Stimulated activated CD4-positive, alpha-beta T cell treated with anti-CD3 and anti-CD28 coated beads, TNF-alpha, amount 100 ng/mL, for 1 hour (primary cell): ENCODE results near the gene ARHGEF11.

Experiments
- DNase-seq, 3 donors: peaks; one replicate each; pipeline ENCODE4 v3.0.0-alpha.2; 2020; ENCODE audit warnings: low read depth in 3 of 3, low spot score in 1 of 3

ARHGEF11 gene

DNA sequence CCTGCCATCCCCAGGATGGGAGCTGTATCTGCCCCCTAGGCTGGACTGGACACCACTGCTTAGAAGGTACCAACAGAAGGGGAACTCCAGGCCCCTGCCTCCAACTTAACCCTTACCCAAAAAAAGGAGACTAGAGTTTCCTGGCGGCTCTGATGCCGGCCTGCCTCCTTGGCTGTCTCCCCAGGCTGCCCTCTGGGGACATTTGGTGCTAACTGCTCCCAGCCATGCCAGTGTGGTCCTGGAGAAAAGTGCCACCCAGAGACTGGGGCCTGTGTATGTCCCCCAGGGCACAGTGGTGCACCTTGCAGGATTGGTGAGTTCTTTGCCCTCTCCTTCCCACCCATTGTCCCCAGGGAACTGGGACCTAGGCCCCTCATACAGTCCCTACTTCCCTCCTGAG, 133.2 kb downstream of the ARHGEF11 start:
- DNase-seq, result no peak

DNA sequence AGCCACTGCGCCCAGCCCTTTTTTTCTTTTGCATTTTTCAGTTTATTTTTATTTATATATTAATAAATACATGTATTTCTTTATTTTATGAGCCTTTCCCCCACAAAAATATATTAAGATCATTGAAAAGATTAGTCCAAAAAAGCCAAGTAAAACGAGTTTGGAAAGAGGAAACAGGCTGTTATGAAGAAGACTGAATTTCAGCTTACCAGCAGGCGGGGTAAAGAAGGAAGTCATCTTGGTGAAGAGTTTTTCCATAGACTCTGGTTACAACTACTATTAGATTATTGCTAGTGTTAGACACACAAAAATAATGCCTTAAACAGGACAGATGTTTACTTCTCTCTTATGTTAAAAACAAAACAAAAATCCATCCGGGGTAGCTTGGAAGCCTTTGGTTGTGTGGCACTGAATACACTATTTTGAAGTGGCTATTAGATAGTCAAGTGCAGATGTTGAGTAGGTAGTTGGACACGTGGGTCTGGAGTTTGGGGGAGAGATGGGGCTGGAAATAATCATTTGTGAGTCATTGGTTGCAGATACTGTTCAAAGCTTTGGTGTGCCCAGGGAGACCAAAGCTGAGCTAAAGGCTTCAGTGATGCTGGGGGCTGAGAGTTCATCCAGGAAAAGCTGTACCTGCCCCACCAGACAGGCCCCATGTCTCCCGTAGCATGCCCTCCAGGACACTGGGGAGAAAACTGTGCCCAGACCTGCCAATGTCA, 133.8 kb downstream of the ARHGEF11 start:
- DNase-seq, result no peak

DNA sequence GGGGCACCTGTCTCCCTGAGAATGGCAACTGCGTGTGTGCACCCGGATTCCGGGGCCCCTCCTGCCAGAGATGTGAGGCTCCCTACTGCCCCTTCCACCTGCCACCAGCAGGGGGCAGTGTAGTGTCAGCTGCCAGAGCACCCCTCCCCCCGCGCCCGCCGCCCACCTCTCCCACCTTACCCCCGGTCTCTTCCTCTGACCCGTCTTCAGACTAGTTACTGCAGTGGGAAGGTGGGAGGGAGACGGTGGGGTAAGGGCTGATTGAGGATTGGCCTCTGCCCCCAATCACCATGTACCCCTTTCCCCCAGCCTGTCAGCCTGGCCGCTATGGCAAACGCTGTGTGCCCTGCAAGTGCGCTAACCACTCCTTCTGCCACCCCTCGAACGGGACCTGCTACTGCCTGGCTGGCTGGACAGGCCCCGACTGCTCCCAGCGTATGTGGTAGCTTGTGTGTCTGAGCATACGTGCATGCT, 135.2 kb downstream of the ARHGEF11 start:
- peak in 2 of 3 donors; percentile 17 to 49 for DNase-seq

DNA sequence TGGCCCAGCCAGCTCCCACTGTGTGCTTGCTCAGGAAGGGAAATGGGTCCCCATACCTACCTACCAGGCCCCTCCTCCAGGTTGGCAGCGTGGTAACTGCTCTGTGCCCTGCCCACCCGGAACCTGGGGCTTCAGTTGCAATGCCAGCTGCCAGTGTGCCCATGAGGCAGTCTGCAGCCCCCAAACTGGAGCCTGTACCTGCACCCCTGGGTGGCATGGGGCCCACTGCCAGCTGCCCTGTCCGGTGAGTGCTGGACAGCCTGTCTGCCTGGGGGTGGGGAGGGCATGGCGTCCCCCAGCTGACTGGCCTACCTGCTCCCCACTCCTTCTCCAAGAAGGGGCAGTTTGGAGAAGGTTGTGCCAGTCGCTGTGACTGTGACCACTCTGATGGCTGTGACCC, 135.9 kb downstream of the ARHGEF11 start:
- DNase-seq, result no peak

DNA sequence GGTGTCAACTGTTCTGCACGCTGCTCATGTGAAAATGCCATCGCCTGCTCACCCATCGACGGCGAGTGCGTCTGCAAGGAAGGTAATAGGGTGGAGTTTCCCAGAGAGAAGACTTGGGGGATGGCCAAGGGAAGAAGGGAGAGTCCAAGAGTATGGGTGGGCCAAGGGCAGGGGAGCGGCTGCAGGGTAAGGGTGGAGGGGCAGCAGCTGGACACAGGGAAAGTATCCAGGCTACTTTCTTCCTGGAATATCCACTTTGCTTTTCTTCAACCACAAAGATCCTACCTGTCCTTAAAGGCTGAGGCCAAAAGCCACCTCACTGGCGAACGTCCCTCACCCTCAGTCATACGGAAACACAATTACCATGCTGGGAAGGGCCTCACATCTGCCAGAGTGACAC, 136.6 kb downstream of the ARHGEF11 start:
- DNase-seq, result no peak

DNA sequence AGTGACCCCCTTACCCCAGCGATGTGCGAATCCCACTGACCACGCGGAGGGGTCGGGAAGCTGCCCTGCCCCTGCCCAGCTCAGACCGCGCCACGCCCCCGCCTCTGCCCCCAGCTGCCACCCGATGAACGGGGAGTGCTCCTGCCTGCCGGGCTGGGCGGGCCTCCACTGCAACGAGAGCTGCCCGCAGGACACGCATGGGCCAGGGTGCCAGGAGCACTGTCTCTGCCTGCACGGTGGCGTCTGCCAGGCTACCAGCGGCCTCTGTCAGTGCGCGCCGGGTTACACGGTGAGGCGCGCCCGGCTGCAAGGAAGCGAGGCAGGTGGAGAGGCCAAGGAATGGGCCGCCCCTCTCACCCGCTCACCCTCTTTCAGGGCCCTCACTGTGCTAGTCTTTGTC, 137.0 kb downstream of the ARHGEF11 start:
- no peak for DNase-seq

DNA sequence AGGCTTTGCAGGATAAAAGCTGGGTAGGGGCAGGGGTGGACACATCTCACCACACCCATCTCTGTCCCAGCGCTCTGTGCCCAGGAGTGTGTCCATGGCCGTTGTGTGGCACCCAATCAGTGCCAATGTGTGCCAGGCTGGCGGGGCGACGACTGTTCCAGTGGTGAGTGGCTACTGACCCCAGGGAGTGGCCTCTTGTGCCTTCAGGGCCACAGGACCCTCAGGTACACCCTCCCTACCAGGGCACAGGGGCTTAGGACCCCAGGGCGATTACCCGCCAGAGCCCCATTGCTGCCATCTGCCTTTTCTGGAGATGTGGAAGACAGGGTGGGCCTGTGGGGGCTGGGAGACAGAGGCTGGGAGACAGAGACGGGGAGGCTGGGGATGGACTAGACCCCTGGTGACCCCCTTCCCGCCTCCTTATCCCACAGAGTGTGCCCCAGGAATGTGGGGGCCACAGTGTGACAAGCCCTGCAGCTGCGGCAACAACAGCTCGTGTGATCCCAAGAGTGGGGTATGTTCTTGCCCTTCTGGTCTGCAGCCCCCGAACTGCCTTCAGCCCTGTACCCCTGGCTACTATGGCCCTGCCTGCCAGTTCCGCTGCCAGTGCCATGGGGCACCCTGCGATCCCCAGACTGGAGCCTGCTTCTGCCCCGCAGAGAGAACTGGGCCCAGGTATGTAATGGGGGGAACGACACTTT, 139.2 kb downstream of the ARHGEF11 start:
- DNase-seq, result no peak

DNA sequence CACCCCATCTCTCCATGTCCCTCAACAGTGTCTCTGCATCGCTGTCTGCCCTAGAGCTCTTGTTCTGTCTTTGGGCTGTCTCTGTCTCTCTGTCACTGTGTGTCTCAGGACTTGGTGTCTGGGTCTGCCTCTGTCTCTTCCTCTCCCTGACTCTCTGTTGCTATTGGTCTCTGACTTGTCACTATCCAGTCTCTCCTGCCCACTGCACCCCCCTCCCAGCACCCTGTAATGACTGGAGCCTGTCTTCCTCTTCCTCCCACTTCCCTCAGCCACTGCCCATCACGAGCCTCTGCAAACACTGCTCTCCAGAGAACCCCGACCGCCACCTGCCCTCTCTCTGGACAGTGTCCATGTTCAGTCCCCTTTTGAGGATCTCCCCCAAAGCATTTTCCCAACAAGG, 139.9 kb downstream of the ARHGEF11 start:
- DNase-seq, result no peak

DNA sequence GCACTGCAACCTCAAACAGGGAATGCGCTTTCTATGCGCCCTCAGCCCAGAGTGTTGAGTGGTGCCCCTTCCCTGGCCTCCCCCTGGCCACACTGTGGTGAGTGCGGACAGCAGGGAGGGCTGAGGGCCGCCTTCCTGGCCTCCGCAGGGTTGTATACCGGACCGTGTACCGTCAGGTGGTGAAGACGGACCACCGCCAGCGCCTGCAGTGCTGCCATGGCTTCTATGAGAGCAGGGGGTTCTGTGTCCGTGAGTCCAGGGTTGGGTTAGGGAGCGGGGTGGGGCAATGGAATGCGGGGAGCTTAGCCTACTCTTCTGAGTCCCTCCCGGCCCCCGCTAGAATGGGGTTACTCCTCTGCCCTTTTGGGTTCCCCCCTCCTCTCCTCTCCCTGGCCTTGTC, 140.4 kb downstream of the ARHGEF11 start:
- no peak for DNase-seq

DNA sequence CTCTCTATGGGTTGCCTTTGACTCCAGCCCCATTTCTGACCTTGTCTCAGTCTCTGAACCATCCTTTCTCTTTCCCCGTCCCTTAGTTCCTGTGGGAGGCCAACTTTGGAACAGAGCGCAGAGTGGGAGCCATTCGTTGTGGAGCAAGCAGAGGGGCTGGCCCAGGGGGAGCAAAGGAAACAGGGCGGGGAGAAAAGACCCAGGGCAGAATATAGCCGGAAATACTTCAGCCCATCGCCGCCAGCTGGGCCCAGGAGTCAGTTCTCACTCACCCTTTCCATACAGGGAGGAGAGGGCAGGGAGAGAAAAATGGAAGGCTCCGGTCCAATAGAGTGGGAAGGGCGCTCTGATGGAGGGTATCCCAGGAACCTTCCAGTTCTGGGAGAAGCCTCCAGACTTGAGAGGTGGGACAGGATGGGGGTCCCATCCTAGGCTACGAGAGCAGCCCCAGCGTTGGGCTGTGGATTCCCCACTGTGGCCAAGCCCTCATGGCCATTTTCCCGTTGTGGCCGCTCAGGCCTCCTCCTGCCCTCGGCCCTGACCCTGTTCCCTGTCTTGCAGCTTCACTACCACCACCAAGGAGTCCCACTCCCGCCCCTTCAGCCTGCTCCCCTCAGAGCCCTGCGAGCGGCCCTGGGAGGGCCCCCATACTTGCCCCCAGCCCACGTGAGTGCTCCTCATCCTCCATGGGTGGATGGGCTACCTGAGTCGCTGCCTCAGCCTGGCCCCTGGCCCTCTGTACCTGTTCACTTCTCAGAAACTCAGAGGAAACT, 141.2 kb downstream of the ARHGEF11 start:
- DNase-seq, result no peak

DNA sequence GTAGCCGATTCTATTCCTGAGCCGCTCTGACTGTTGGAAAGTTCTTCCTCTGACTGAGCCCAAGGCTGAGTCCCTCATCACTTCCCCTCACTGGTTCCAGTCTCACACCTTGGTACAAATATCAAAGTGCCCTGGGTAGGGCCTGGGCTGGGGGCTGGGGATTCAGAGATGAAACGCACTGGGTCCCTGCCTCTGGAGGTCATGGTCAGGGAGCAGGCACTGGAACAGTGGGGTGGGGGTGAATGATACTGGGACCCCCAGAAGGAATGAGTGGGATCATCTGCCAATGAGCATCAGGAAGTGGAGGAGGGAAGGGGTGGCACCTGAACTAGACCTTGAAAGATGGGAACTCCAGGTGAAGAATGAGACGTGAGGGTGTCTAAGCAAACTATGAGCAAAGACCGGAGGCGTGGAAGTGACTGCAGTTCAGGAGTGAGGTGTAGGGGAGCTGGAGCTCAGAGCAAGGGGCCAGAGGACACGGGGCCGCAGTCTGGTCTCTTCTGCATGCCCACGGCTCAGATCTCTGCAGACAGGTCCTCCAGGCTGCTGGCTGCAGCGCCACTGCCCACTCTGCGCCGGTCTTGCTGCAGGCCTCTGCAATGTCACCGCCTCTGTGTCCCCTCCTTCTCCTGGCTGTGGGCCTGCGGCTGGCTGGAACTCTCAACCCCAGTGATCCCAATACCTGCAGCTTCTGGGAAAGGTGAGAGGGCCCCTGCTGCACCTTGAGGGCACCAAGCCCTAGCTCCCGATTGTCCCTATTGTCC, 142.0 kb downstream of the ARHGEF11 start:
- DNase-seq, result no peak

DNA sequence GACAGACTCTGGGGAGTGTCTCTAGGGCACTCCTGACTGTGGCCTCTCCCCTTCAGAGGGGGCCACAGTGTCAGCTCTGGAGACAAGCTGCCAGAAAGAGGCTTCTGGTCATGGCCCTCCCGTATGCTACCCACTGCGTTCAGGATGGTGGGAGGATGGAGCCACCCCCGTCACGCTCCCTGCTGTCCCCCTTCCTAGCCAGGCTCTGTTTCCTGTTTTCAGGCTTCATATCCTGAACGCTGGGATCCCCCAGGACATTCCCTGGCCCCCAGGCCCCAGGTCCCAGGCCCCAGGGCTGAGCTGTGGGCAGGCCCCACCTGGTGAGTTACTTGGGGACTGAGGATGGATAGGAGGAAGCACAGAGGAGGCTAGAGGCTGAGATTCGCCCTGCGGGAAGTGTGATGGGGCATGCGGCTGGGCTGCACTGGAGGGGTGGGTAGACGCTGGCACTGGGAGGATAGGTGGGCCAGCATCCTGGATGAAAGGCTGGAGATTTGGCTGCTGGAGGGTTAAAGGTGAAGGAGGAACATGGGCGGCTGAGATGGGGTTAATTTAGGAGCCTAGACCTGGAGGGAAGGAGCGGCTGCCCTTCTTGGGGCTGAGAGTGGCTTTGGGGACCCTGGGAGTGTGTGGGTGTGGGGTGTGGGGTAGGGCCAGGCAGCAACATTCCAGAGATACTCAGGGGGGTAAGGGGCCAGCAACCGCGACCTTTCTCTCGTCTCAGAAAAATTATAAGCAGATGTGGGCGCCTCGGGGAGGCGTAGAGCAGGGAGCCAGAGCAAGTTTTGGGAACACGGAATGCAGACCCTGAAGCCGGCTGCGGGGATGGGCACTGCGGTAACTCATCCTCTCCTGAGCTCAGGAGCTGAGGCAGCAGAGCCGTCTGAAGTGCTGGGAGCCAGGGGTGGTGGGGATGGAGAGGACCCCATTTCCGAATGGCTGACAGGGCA, 143.3 kb downstream of the ARHGEF11 start:
- no peak for DNase-seq

DNA sequence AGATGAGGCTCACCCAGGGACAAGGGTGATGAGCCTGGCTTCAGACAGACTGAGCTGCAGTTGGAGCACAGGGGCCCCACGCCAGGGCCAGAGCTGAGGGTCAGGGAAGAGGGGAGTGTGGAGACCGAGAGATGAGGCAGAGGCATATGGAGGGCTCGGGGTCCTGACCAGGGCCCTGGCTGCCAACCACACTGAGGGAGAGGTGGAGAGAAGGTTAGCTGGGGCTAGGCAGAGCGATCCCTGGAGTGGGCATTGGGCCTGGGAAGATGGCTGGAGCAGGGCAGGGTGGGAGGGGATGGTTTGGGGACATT, 144.0 kb downstream of the ARHGEF11 start:
- DNase-seq, result no peak

DNA sequence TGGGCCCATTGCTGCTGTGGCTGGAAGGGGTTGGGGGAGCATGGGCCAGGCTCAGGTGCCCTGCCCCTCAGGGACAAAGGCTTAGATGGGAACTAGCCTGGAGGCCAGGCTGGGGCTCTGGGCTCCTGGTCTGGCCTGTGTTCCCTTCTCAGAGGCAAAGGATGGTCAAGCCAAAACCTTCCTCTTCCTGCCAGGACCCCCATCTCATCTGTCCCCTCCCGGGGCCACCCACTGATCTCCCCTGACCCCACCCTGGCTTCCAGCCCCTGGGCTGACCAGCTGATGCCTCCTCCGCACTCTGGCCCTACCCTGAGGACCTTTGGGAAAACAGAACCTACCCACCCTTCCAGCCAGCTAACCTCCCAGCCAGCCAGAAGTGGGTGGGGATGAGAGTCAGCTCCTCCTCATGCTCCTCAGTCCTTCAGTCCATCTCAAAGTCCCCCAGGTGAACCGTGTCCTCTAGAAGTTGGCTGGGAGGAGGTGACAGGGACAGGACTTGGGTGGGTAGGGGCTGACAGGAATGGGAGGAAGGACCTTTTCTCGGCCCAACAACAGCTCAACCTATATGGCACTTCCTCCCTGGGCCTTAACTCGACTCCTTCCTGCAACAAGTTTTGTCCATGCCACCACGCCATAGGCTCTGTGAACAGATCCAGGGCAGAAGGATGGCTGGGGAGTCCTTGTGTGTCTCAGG, 144.5 kb downstream of the ARHGEF11 start:
- no peak for DNase-seq

DNA sequence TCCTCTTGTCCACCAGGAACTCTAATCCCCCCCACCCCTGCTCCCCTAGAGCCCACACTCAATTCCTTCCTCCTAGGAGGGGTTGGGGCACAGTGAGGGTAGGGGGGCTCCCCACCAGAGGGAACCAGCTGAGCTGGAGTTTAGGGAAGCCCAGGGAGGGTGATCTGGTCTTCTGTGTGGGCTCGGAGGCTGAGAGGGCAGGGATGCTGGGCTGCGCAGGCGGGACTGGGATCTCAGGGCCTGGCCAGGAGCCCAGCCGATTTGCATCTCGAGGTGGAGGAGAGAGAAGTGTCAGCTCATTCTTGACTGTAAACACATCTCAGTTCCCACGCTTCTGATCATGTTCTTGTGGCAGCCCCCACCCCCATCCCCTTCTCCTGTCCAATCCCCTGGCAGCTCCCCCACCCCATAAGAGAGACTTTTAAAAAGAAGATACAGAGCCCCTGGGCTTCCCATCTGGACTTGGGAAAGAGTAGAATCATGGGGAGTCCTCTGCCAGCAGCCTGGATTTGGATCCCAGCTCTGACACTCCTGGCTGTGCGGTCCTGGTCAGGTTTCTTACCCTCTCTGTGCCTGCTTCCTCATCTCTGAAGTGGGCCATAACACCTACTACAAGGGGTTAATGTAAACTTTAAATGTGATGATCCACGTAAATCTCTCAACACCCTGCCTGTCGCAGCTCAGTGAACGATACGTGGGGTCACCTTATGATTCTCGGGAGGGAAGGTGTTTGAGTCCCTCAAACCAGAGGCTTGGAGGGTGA, 145.4 kb downstream of the ARHGEF11 start:
- no peak for DNase-seq

DNA sequence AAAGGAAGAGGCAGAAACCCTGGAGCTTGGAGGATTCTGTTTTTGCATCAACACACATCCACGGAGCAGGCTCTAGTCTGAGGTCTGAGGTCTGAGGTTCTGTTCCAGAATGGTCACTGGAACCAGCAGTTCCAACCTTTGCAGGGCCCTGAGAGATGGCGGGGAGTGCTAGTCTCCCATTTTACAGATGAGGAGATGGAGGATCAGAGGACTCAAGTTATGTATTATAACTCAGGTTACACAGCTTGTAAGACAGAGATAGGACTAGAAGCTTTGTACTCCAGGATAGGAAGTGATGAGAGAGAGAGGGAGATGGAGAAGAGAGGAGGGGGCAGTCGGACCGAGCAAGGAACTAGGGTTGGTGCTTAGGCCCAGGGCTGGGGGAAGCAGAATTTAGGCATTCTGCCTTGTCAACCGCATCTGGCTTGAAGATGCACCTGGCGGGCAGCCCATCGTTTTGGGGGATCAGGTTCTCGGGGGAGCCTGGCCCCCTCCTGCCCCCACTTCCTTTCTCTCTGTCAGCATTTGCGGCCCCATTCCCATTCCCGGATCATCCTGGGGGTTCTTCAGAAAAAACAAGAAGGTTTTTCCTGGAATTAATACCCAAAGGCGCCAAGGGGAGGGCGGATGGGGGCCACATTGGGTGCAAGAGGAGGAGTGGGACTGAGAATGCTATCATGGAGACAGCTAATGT, 146.4 kb downstream of the ARHGEF11 start:
- no peak for DNase-seq

DNA sequence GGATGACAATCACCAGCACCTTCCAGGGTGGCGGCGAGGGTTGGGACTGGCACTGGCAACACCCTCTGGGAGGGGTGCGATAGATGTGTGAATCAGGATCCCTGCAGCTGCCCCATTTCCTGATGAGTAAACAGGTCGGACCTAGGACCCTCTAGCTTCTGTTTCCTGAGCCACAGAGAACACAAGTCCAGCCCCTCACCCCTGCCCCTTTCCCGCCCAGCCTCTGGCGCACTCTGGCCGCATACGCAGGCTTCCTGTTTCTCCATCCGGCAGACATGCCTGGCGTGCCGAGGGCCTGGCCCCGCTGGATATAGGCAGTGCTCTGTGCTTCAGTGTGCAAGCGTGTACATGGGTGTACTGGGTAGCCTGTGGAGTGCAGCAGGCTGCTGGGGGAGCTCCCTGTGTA, 147.4 kb downstream of the ARHGEF11 start:
- no peak for DNase-seq

DNA sequence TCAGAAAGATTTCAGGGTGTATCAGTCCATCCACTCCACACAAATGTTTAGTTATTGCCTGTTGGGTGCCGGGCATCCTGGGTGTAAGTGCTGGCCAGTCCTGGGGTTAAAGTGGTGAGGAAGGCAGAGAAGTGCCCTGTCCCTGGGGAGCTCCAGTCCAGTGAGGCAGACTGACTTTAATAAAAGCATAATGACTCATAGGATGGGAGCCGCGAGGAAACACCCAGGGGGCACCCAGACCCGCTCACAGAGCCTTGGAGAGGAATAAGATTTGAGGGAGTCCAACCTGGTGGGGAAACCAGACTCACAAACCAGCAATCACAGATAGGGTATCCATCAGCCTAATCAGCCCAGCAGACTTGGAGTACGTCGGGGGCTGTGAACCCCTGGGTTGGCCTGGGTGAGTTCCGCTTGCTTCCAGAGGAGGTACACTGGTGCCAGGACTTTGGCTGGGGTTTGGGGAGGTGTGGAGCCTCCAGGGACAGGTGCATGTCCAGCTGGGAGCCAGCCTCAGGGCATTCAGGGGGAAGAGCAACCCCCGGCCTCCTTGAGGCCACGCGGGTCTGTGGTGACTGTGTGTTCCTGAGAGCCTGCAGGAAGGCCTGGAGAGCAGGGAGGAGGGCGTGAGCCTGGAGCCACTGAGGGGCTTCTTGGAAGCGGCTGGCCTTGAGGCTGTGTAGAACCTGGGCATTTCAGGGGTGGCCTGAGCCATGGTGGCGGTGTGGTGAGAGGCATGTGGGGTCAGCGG, 148.3 kb downstream of the ARHGEF11 start:
- no peak for DNase-seq
